Heart left ventricle (tissue), 13 donors: ENCODE measurements around the gene NAA80.

Experiments
- CTCF ChIP-seq, 12 donors: fragments of 200-600 bp; sonication (generic) in 4 of 12; IDR thresholded peaks; one replicate each; pipeline versions ENCODE4 v1.5.0 to v1.8.0; 2018 to 2022; ENCODE audit warnings: antibody characterized with exemption in 12 of 12, mild to moderate bottlenecking in 5 of 12
- POLR2A ChIP-seq, 2 donors: fragments of 450-650 bp; IDR thresholded peaks; one replicate each; pipeline ENCODE4 v1.6.1; 2017; ENCODE audit warnings: antibody characterized with exemption in 2 of 2, mild to moderate bottlenecking in 2 of 2, moderate library complexity in 2 of 2
- donor health status: ischemic (EF 13 %, LVEDD 7.1; RV severe dilation, severe dysfunction).
- donor health status: DM: no; HTN: yes; CAD: no.
- donor health status: DM: no; HTN: no; CAD: no.
- donor health status: ischemic (EF 25% LVEDD 6.9; RV normal size, moderate dysfunction).
- donor health status: ischemic (EF 25% LVEDD 5.7; RV mildly dilated, moderate dysfunction).
- donor health status: ischemic (EF 35%, LVEDD 5.7; RV mildly dilated, moderate dysfunction).
- donor health status: nonischemic (EF 11% LVEDD 7.7; RV severe dilation, severe dysfunction).
- donor health status: DM: yes; HTN: yes; CAD: no.
- donor health status: PGD.
- donor health status: ischemic (EF 29% LVEDD 5.4; RV normal size, mild dysfunction).
- donor health status: nonischemic (EF 23%, LVEDD 6.1; RV moderate dilation, normal function).

- no peak for TF ChIP-seq CTCF (IDR thresholded peaks at IDR 0.05)
- TF ChIP-seq POLR2A (IDR thresholded peaks at IDR 0.05) = no peak
Observed at GRCh38 chr3:50334339-50335075, 35.3 kb upstream of the NAA80 start.
